GM12878 (cell line): ENCODE data around the gene SIVA1. TPM values are rescaled to one million over a fixed set of nuclear protein-coding genes. Genes with fewer than 3 reads are reported as not detected.

ENCODE experiments used
- ATAC-seq: fragments of 200-7000 bp; cut with Tn5 transposase; 3 replicates; pipeline ENCODE4 v1.9.1; 2020; ENCODE audit warnings: mild to moderate bottlenecking, moderate library complexity
- BruUV-seq: library from RNA; stranded (reverse); fragments of 400-500 nt; replicated peaks from 2 replicates; lab custom pipeline; 2021; lab: Mats Ljungman, UMichigan
- CTCF ChIA-PET: fragments of 300-600 bp; sonication (Branson Sonifier 250); formaldehyde crosslinking; extraction: SDS; loops from one replicate; lab custom pipeline; 2021; ENCODE audit warnings: inconsistent platforms; lab: Yijun Ruan, JAX
- POLR2A ChIA-PET: fragments of 350-600 bp; formaldehyde crosslinking; extraction: SDS; loops from one replicate; lab custom pipeline; 2021; ENCODE audit warnings: inconsistent platforms; lab: Charles Lee
- RAD21 ChIA-PET: fragments of 300-600 bp; sonication (Branson Sonifier 250); formaldehyde crosslinking; loops from one replicate; lab custom pipeline; 2023; ENCODE audit warnings: antibody characterized with exemption; ENCODE audit not compliant: unreplicated experiment; lab: Charles Lee
- SMC1A ChIA-PET: fragments of 300-600 bp; sonication (Branson Sonifier 250); formaldehyde crosslinking; loops from one replicate; lab custom pipeline; 2023; ENCODE audit not compliant: unreplicated experiment, uncharacterized antibody; lab: Charles Lee
- DNase-seq: peaks from one replicate; pipeline ENCODE4 v3.0.0-alpha.2; 2011; ENCODE audit warnings: low read depth, low spot score
- FAIRE-seq: peaks from 3 replicates; lab custom pipeline; 2011; peaks lifted over from hg19 to GRCh38; lab: Jason Lieb, UNC
- H2AFZ ChIP-seq: 2 replicates; pipeline ENCODE4 v1.6.0; 2011; ENCODE audit warnings: low read depth, low read length, control low read depth; ENCODE audit not compliant: control insufficient read depth
- H3K27ac ChIP-seq: 2 replicates; pipeline ENCODE4 v1.5.1; 2011; ENCODE audit warnings: control low read depth; ENCODE audit not compliant: control insufficient read depth, insufficient read depth
- H3K27me3 ChIP-seq, 2 experiments: replicated peaks in 1 of 2; 2 replicates each; pipeline versions ENCODE4 v1.6.0 to v1.6.1; 2011; ENCODE audit warnings: low read length in 1 of 2; ENCODE audit not compliant: control insufficient read depth in 2 of 2, insufficient read depth in 2 of 2
- H3K36me3 ChIP-seq, 2 experiments: 2 replicates each; pipeline ENCODE4 v1.5.1; 2011; ENCODE audit warnings: low read length in 1 of 2; ENCODE audit not compliant: control insufficient read depth in 2 of 2, insufficient read depth in 2 of 2
- H3K4me1 ChIP-seq: 2 replicates; pipeline ENCODE4 v1.6.1; 2011; ENCODE audit warnings: mild to moderate bottlenecking, low read length, moderate library complexity, mixed read lengths; ENCODE audit not compliant: control insufficient read depth, insufficient read depth
- H3K4me2 ChIP-seq: 2 replicates; pipeline ENCODE4 v1.6.0; 2011; ENCODE audit warnings: control low read depth; ENCODE audit not compliant: control insufficient read depth, insufficient read depth
- H3K4me3 ChIP-seq: fragments of 200-600 bp; sonication (generic); 2 replicates; pipeline ENCODE4 v1.5.1; 2016
- H3K79me2 ChIP-seq: 2 replicates; pipeline ENCODE4 v1.6.0; 2011; ENCODE audit warnings: low read length; ENCODE audit not compliant: control insufficient read depth, insufficient read depth
- H3K9ac ChIP-seq: 2 replicates; pipeline ENCODE4 v1.8.0; 2011; ENCODE audit warnings: low read length, control low read depth, mixed read lengths; ENCODE audit not compliant: control insufficient read depth, insufficient read depth
- H3K9me3 ChIP-seq: replicated peaks from 3 replicates; pipeline ENCODE4 v1.5.1; 2011; ENCODE audit warnings: mild to moderate bottlenecking, low read length; ENCODE audit not compliant: control insufficient read depth, insufficient read depth
- H4K20me1 ChIP-seq: 2 replicates; pipeline ENCODE4 v1.6.0; 2011; ENCODE audit not compliant: control insufficient read depth, insufficient read depth
- CBX3 ChIP-seq: fragments of 200-600 bp; sonication (generic); IDR thresholded peaks from 2 replicates; pipeline ENCODE4 v1.6.1; 2016; ENCODE audit warnings: low read depth, borderline replicate concordance
- FOXM1 ChIP-seq: IDR thresholded peaks from 2 replicates; pipeline ENCODE4 v1.6.1; 2012; ENCODE audit warnings: low read depth, mild to moderate bottlenecking, inconsistent platforms, low read length, moderate library complexity
- SKIL ChIP-seq: fragments of 450-650 bp; IDR thresholded peaks from 2 replicates; pipeline ENCODE4 v1.6.1; 2017; ENCODE audit warnings: mild to moderate bottlenecking, low read depth, inconsistent platforms; ENCODE audit not compliant: poor library complexity, severe bottlenecking
- WGBS: methylation state at CpG from one replicate; pipeline ENCODE4 v1.1.6; 2016; ENCODE audit warnings: low lambda C conversion rate; ENCODE audit not compliant: insufficient replicate concordance, insufficient coverage; ENCODE audit errors: missing lambda C conversion rate; 5-methylcytosine and 5-hydroxymethylcytosine counted together
- in situ Hi-C: fragments of 300-500 bp; cut with MboI; formaldehyde crosslinking; loops from 9 replicates; pipeline ENCODE4 v1.14.3; 2018; ENCODE audit warnings: mixed read lengths
- intact Hi-C: fragments of 100-400 bp; cut with micrococcal nuclease; formaldehyde crosslinking; loops from one replicate; pipeline ENCODE4 v1.14.2; 2022; ENCODE audit not compliant: unreplicated experiment
- polyA plus RNA-seq, 11 experiments: library from polyadenylated mRNA; depleted of rRNA in 4 of 11; unstranded in 6 of 11; stranded (reverse) in 5 of 11; fragments of >200 nt; fragmentation: Nextera tagmentation in 4 of 11; fragmentation: Illumina TruSeq in 1 of 11; extraction: Ambion mirVana in 4 of 11; extraction: Trizol in 1 of 11; gene quantifications; 1 replicate in 1 of 11; 2 replicates in 10 of 11; pipeline versions ENCODE4 v1.2.1 to v1.2.3, GENCODE V29; 2011 to 2016; ENCODE audit warnings: inconsistent platforms in 2 of 11, missing spikeins in 2 of 11, low read depth in 1 of 11
- total RNA-seq, 4 experiments: library from RNA; depleted of rRNA in 3 of 4; stranded (reverse); fragments of >200 nt in 3 of 4; fragmentation: Illumina TruSeq in 1 of 4; extraction: Trizol in 1 of 4; gene quantifications; 2 replicates each; pipeline versions ENCODE4 v1.2.1 to v1.2.3, GENCODE V29; 2013 to 2021

The SIVA1 gene
- total and polyA plus RNA-seq, 10 of the 15 experiments (the other 5 are each of a cell fraction or from before 2014, with no cell fraction given): 4.6 to 282 (median 106) TPM

- Histone ChIP-seq H3K4me2 (no peak overlapping the region), H3K27me3 (no peaks in the 10 kb centered on the region), H3K79me2 (peaks cover 26% of the 10 kb centered on the region), H3K4me3 (no peak overlapping the region)
- CTCF ChIA-PET: interaction anchor here (0.6 kb wide), 1 partner anchor 1228 kb away, joined by 4 read pairs; no protein-coding TSS in a partner anchor
- no TSS peak for BruUV-seq
- TF ChIP-seq CBX3: no peak
- no peak for TF ChIP-seq SKIL
- no peak for TF ChIP-seq FOXM1
- TF ChIP-seq, all 136 proteins: peak for 0
- Histone ChIP-seq H3K4me1 (peaks cover 19% of the 10 kb centered on the region), H3K27ac (no peak overlapping the region), H3K9me3 (no peaks in the 10 kb centered on the region), H2AFZ (no peak overlapping the region), H3K36me3 (peaks cover 0 to 8% of the 10 kb centered on the region in 2 experiments; a peak in 2 of 4 replicates), H3K9ac (no peak overlapping the region), H4K20me1 (peaks cover 3% of the 10 kb centered on the region; the same call in 1 of the 2 replicates)
- FAIRE-seq (no peak), ATAC-seq (no peak), DNase-seq (no peak)
- POLR2A ChIA-PET: no interaction called here
- intact Hi-C loops: no loop called here
- WGBS: 93% methylated on average over 25 of the region's 25 CpGs
- in situ Hi-C loops: no loop called here
- RAD21 ChIA-PET: no interaction called here
- SMC1A ChIA-PET: no interaction called here
Measured at GRCh38 chr14:104792101-104792884, 39.3 kb downstream of the SIVA1 start.
